Amniotic epithelial cell (primary cell): ENCODE measurements around the gene ANKRD42.

ENCODE experiments used
- DNase-seq: peaks from one replicate; pipeline ENCODE4 v3.0.0-alpha.2; 2010; ENCODE audit warnings: low read depth

ANKRD42 gene

GRCh38 chr11:83174008-83174407 lies 19.5 kb upstream of the ANKRD42 start:
- no peak for DNase-seq

- DNase-seq, result no peak
Observed at GRCh38 chr11:83175815-83176214, 17.7 kb upstream of the ANKRD42 start.

- DNase-seq, result no peak
Observed at GRCh38 chr11:83181815-83182214, 11.7 kb upstream of the ANKRD42 start.

- no peak for DNase-seq
Observed at GRCh38 chr11:83185767-83186166, 7.7 kb upstream of the ANKRD42 start.

GRCh38 chr11:83187465-83187864 lies 6.0 kb upstream of the ANKRD42 start:
- no peak for DNase-seq

GRCh38 chr11:83191491-83191890 lies 2.0 kb upstream of the ANKRD42 start:
- DNase-seq, result no peak

- no peak for DNase-seq
Observed at GRCh38 chr11:83191986-83192385, 1.5 kb upstream of the ANKRD42 start.

- peak; percentile 61 for DNase-seq
Observed at GRCh38 chr11:83192606-83193245, 786 bp upstream of the ANKRD42 start.

GRCh38 chr11:83194281-83195142 lies 1.0 kb downstream of the ANKRD42 start:
- peak; percentile 80 for DNase-seq

GRCh38 chr11:83195143-83195466 lies 1.6 kb downstream of the ANKRD42 start:
- DNase-seq, result no peak

GRCh38 chr11:83195649-83196048 lies 2.1 kb downstream of the ANKRD42 start:
- DNase-seq, result no peak

GRCh38 chr11:83200035-83200434 lies 6.5 kb downstream of the ANKRD42 start:
- no peak for DNase-seq

GRCh38 chr11:83205608-83206185 lies 12.2 kb downstream of the ANKRD42 start:
- DNase-seq, result peak; percentile 20

GRCh38 chr11:83206221-83206620 lies 12.7 kb downstream of the ANKRD42 start:
- DNase-seq, result peak; percentile 71

GRCh38 chr11:83206771-83207382 lies 13.4 kb downstream of the ANKRD42 start:
- DNase-seq, result peak; percentile 77

- DNase-seq, result peak; percentile 2
Observed at GRCh38 chr11:83219095-83219494, 25.6 kb downstream of the ANKRD42 start.

- no peak for DNase-seq
Observed at GRCh38 chr11:83220260-83220659, 26.7 kb downstream of the ANKRD42 start.

- DNase-seq, result no peak
Observed at GRCh38 chr11:83221694-83222093, 28.2 kb downstream of the ANKRD42 start.

- DNase-seq, result no peak
Observed at GRCh38 chr11:83222499-83222898, 29.0 kb downstream of the ANKRD42 start.

GRCh38 chr11:83223457-83223856 lies 29.9 kb downstream of the ANKRD42 start:
- no peak for DNase-seq

GRCh38 chr11:83235825-83236224 lies 42.3 kb downstream of the ANKRD42 start:
- peak; percentile 73 for DNase-seq

- no peak for DNase-seq
Observed at GRCh38 chr11:83238111-83238510, 44.6 kb downstream of the ANKRD42 start.
